Fibroblast of skin of right biceps (primary cell): Measurements from ENCODE around the gene NDUFAF4.

Experiments used
- DNase-seq: peaks from one replicate; pipeline ENCODE4 v3.0.0-alpha.2; 2013

The NDUFAF4 gene

GRCh38 chr6:96897396-96898240 lies at the start of gene NDUFAF4:
Gene NDUFAF4 (minus strand): TSS chr6:96897891. CDS start chr6:96897801, 90 bp downstream.
- DNase-seq: peak; percentile 92

DNA sequence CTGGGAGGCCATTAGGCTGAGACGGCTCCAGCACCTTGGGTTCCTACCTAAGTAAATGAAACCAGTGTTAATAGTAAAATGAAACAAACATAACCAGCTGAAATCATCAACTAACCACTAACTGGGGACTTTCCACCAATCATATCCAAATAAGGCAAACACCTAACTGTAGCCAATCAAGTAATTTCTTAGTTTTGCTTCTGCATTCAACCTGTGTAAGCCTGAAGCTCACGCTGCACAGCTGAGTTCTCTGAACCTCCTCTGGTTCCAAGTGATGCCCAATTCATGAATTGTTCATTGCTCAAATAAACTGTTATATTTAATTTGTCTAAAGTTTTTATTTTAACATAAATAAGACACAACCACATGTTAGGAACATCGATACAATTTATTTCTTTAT lies 49.4 kb upstream of the NDUFAF4 start:
- DNase-seq: no peak

- DNase-seq: no peak
Measured at GRCh38 chr6:96943555-96944215, 46.0 kb upstream of the NDUFAF4 start.

DNA sequence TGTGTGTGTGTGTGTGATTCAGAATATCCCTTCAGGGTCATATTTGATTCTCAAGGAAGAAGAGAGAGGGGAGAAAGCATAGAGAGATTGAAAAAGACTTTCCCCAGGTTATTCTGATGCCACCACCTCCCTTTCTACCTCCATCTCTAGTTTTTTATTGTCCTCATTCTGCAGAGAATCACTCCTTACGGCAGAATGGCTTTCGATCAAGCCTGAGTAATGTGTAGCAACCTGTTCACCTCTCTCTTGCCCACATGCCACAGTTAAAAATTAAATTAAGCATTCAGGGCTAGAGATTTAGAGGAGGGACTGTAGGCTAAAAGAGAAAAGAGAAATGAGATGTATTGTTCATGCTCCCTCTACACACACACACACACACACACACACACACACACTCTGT lies 45.0 kb upstream of the NDUFAF4 start:
- DNase-seq: no peak

GRCh38 chr6:96940322-96940721 lies 42.6 kb upstream of the NDUFAF4 start:
- DNase-seq: no peak

DNA sequence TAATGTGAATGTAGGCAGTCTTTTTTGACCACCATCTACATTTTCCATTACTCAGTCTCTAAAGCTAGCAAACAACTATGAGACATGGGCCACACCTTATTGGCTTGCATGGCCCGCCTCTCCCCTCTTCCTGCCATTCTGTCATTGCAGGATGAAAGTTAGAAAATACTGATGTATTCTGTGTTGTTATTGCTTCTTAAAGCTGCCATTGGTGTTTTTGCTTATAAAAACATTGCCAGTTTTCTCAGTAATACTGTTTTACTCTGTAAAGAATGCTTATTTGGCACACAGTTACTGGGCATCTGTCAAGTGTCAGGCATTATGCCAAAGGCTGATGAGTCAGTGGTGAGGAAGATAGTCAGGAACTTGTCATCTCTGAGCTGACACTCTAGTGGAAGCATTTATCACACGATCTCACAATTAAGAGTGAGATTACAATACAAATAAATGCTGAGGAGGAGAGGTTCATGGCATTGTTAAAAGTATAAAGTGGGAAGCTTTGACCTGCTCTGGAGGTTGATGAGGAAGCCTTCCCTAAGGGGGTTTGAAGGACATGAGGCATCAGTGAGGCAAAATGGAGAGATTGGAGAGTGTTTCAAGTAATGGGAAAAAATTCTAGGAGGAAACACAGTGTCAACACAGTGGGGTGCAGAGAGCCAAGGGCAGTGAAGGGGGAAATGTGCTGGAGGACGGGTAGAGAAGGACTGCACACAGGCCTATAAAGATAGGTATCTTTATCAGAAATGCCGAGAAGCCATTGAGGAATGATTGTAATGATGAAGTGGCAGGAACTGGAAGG lies 41.5 kb upstream of the NDUFAF4 start:
- peak; percentile 70 for DNase-seq

DNA sequence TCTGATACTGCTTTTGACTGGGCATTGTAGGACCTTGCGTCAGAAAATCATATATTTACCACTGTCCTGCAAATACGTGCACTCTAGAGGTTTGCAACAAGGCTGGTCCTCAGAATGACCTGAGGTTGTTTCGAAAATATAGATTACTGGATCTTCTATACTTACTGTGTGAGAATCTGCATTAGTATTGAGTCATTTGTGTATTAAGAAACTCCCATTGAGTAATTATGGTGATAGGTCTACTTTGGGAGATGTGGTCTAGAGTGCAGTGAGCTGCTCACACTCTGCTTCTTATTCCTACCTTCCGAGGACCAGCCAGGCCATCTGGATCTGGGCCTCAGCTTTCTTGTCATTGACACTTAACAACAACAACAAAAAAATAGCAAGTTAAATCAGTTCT lies 36.4 kb upstream of the NDUFAF4 start:
- no peak for DNase-seq

DNA sequence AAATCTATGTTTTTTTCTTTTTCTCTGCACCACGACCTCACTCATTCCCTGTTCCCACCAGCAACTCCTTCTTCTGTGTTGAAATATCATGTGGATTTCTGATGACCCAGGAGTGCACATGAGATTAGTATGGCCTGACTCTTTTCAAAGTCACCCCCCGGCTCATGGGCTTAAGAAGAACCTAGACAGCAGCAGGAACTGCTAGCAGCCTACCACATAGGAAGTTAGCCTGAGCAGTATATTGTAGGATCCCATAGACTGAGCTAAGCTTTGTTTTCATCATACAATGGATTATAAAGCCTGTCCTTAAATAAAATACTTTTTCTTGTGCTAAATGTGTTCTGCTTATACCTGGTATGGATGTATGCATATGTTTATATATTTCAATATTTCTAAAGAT lies 33.5 kb upstream of the NDUFAF4 start:
- DNase-seq: no peak

GRCh38 chr6:96929741-96930140 lies 32.0 kb upstream of the NDUFAF4 start:
- no peak for DNase-seq

GRCh38 chr6:96927660-96928059 lies 30.0 kb upstream of the NDUFAF4 start:
- DNase-seq: no peak

- no peak for DNase-seq
Measured at GRCh38 chr6:96926425-96926824, 28.7 kb upstream of the NDUFAF4 start.

DNA sequence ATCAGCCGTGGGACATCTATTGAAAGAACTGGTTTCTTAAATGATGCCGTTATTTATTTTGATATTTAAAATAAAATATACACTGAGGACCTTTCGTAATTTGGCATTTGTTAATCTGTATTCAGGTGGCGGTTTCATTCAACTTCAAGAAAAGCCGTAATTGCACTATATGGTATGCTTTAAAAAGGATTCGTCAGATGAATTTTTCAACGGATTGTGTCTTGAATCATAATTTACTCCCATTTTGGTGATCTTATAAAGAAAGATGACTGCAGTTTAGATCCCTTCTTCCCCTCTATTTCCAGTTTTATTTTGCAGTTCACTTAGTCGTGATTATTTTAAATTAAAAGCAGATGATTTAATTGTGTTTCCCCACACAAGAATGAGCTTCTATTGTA lies 27.6 kb upstream of the NDUFAF4 start:
- no peak for DNase-seq

DNA sequence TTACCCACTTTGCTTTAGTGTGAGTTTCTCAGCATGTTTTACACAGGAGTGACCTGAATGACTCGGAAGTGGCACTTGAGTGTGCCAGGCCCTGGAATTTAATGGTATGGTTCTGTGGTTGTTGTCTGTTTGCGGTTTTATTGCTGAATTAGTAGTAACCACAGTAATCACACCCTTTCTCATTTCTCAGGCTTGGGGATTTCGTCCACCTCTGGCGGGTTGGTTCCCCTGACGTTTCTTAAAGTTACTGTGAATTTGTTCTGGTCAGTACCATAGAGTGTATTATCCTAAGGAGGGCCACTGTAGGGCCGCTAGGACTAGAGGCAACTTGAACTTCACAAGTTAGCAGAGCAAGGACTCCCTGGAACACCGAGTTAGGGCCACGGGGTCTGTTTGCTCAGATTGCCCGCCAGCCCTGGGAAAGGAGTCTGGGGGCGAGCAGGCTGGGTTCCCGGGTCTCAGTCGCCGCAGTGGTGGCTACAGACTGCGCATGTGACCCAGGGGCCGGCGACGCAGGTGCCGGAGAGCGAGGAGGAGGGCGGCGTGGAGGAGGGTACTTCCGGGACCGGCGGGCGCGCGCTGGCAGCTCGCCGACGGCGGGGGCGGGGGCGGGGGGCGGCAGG lies 26.3 kb upstream of the NDUFAF4 start:
- DNase-seq: no peak

GRCh38 chr6:96923400-96923799 lies 25.7 kb upstream of the NDUFAF4 start:
- no peak for DNase-seq

DNA sequence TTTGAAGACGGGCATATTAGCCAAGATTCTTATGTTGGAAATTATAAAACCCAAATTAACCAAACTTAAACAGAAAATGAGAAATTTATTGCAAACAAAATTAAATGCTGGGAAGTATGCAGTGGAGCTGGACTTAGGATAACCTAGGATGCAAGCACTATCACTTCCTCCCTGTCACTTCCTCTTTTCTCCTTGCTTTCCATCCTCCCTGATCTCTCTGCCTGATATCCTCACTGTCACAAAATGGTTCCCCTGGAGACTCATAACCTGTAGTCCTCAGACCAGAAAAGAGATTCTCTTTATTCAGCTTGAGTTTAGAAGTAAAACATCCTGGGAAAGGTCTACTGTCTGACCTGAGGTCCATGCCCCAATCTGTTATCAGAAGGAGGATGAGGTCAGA lies 19.4 kb upstream of the NDUFAF4 start:
- DNase-seq: no peak

DNA sequence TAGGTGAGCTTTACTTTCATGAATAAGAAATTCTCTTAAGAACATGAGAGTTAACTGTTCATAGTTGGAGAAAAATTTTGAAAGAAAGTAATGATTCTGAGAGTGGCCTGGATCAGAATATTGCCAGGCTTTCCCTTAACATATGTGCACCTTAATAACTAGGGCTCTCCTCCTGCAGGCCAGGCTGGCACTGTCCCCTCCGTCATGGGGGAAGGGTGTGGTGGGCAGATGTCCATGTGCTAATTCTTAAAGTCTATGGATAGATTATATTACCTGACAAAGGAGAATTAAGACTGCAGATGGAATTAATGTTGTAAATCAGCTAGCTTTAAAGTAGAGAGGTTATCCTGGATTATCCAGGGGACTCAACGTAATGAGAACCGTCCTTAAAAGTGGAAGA lies 15.9 kb upstream of the NDUFAF4 start:
- no peak for DNase-seq

DNA sequence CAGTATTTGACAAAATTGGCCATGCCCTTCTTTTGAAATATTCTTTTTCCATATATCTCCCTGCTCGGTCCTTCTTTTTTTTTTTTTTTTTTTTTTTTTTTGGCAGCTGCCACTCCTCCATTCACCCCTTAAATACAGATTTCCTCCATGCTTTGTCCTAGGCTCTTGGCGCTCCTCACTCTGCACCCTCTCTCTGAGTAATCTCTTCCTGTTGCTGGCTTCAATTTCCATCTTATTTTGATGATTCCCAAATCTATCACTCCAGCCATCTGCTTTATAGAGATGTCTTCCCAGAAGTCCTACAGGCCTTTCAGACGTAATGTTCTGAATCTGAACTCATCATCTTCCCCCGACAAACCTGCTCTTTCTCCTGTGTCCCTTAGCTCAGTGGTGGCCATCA lies 14.1 kb upstream of the NDUFAF4 start:
- DNase-seq: no peak

GRCh38 chr6:96911171-96911570 lies 13.5 kb upstream of the NDUFAF4 start:
- no peak for DNase-seq

DNA sequence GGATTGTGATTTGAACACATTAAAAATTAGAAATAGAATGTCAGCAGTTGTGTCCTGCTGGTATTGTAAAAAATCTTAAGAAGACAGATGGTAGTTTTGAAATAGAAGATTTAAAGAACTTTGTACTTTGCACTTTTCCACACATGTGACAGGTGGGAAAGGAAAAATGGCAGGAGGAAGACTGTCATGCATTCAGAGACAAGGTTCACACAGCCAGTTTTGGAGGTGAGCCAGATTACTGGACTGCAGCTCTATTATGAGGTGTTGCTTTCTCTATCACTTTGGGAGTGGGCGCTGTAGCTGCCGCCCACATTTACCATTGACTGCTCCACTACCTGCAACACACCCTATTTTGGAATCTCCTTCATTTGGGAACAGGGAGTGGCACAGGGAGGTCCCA lies 12.1 kb upstream of the NDUFAF4 start:
- no peak for DNase-seq

GRCh38 chr6:96907498-96907897 lies 9.8 kb upstream of the NDUFAF4 start:
- peak; percentile 16 for DNase-seq

GRCh38 chr6:96900873-96901272 lies 3.2 kb upstream of the NDUFAF4 start:
- DNase-seq: no peak

- no peak for DNase-seq
Measured at GRCh38 chr6:96899451-96899998, 1.8 kb upstream of the NDUFAF4 start.

- DNase-seq: peak; percentile 50
Measured at GRCh38 chr6:96899019-96899418, 1.3 kb upstream of the NDUFAF4 start.
